Mesenteric fat pad (tissue), 1 donor: ENCODE results near the gene KANK4. TPM values are rescaled to one million over a fixed set of nuclear protein-coding genes. Genes with fewer than 3 reads are reported as not detected.

Experiments used
- DNase-seq: peaks from one replicate; pipeline ENCODE4 v3.0.0-alpha.2; 2020; ENCODE audit warnings: low spot score
- total RNA-seq: library from RNA; stranded (reverse); fragmentation: NEBNext Ultra II Directional; extraction: Animal tissue kit (Norgen Biotek cat#: 25700); gene quantifications from one replicate; pipeline ENCODE4 v1.2.1, GENCODE V29; 2021
- donor health status: DM: yes; HTN: yes; CAD: no.

KANK4 gene
- total RNA-seq, 1 donor from 2014 or later, result 2.7 TPM

GRCh38 chr1:62307446-62307845, 11.8 kb downstream of the KANK4 start:
- no peak for DNase-seq

- no peak for DNase-seq
These were observed 13.2 kb downstream of the KANK4 start for GRCh38 chr1:62306065-62306464.

- DNase-seq, result no peak
These were observed 14.3 kb downstream of the KANK4 start for GRCh38 chr1:62304975-62305374.

GRCh38 chr1:62304515-62304914, 14.7 kb downstream of the KANK4 start:
- DNase-seq, result no peak

GRCh38 chr1:62301726-62302390, 17.4 kb downstream of the KANK4 start:
- no peak for DNase-seq

- DNase-seq, result no peak
These were observed 19.6 kb downstream of the KANK4 start for GRCh38 chr1:62299426-62300200.

GRCh38 chr1:62295921-62296491, 23.2 kb downstream of the KANK4 start:
- DNase-seq, result no peak

- no peak for DNase-seq
These were observed 25.0 kb downstream of the KANK4 start for GRCh38 chr1:62294261-62294660.

- DNase-seq, result no peak
These were observed 30.6 kb downstream of the KANK4 start for GRCh38 chr1:62288662-62289061.

- no peak for DNase-seq
These were observed 31.0 kb downstream of the KANK4 start for GRCh38 chr1:62288224-62288623.

- DNase-seq, result no peak
These were observed 32.4 kb downstream of the KANK4 start for GRCh38 chr1:62286786-62287224.

- DNase-seq, result no peak
These were observed 33.0 kb downstream of the KANK4 start for GRCh38 chr1:62285984-62286785.

GRCh38 chr1:62285440-62285839, 33.8 kb downstream of the KANK4 start:
- no peak for DNase-seq

GRCh38 chr1:62283986-62284385, 35.2 kb downstream of the KANK4 start:
- DNase-seq, result no peak

- no peak for DNase-seq
These were observed 36.1 kb downstream of the KANK4 start for GRCh38 chr1:62282909-62283755.

GRCh38 chr1:62281922-62282555, 37.2 kb downstream of the KANK4 start:
- DNase-seq, result no peak

- no peak for DNase-seq
These were observed 38.2 kb downstream of the KANK4 start for GRCh38 chr1:62280960-62281465.

- DNase-seq, result no peak
These were observed 39.1 kb downstream of the KANK4 start for GRCh38 chr1:62280150-62280549.

- DNase-seq, result no peak
These were observed 42.4 kb downstream of the KANK4 start for GRCh38 chr1:62276791-62277190.
